Progenitor cell of endocrine pancreas (in vitro differentiated cells): ENCODE data around the gene ZNF135. TPM values are rescaled to one million over a fixed set of nuclear protein-coding genes. Genes with fewer than 3 reads are reported as not detected.

ENCODE experiments used
- DNase-seq: peaks from one replicate; pipeline ENCODE4 v3.0.0; 2021; ENCODE audit warnings: low spot score; ENCODE audit not compliant: unreplicated experiment
- H3K27ac Mint-ChIP-seq: 2 replicates; pipeline ENCODE4 v1.8.0; 2021; ENCODE audit warnings: mild to moderate bottlenecking, moderate library complexity, mixed read lengths
- H3K27me3 Mint-ChIP-seq: 2 replicates; pipeline ENCODE4 v1.8.0; 2021; ENCODE audit warnings: mixed read lengths
- H3K36me3 Mint-ChIP-seq: 2 replicates; pipeline ENCODE4 v1.8.0; 2022; ENCODE audit warnings: mixed read lengths; ENCODE audit not compliant: insufficient read depth
- H3K4me1 Mint-ChIP-seq: 2 replicates; pipeline ENCODE4 v1.8.0; 2021; ENCODE audit warnings: low read depth, mixed read lengths
- H3K4me3 Mint-ChIP-seq: 2 replicates; pipeline ENCODE4 v1.8.0; 2021; ENCODE audit warnings: low read depth, mild to moderate bottlenecking, moderate library complexity, mixed read lengths
- H3K9me3 Mint-ChIP-seq: 2 replicates; pipeline ENCODE4 v1.8.0; 2021; ENCODE audit warnings: low read depth, mixed read lengths
- CTCF ChIP-seq: fragments of 200-600 bp; sonication (generic); IDR thresholded peaks from one replicate; pipeline ENCODE4 v1.5.0; 2021; ENCODE audit warnings: antibody characterized with exemption, mild to moderate bottlenecking; ENCODE audit not compliant: unreplicated experiment
- total RNA-seq: library from RNA; stranded (reverse); gene quantifications from 2 replicates; pipeline ENCODE4 v1.2.1, GENCODE V29; 2021

Gene ZNF135
- total RNA-seq, 1 donor from 2014 or later: 17.9 TPM

GRCh38 chr19:58107778-58108545 lies 48.9 kb downstream of the ZNF135 start:
- H3K27me3 Mint-ChIP-seq: no peaks in the 10 kb centered on the region

GRCh38 chr19:58108546-58108817 lies 49.4 kb downstream of the ZNF135 start:
- Mint-ChIP-seq H3K36me3 (peaks cover 7% of the 10 kb centered on the region), H3K27ac (no peak overlapping the region), H3K27me3 (no peaks in the 10 kb centered on the region), H3K4me3 (no peak overlapping the region), H3K9me3 (peaks cover 49% of the 10 kb centered on the region), H3K4me1 (no peaks in the 10 kb centered on the region)
- TF ChIP-seq CTCF: no peak
- DNase-seq: no peak

More at GRCh38 chr19:58107778-58108545, 48.9 kb downstream of the ZNF135 start:
- DNase-seq: no peak
- Mint-ChIP-seq H3K9me3 (peaks cover 50% of the 10 kb centered on the region), H3K36me3 (peaks cover 7% of the 10 kb centered on the region), H3K4me1 (no peaks in the 10 kb centered on the region), H3K27ac (no peak overlapping the region), H3K4me3 (no peak overlapping the region)
- TF ChIP-seq CTCF: no peak

GRCh38 chr19:58117841-58118575 lies 58.9 kb downstream of the ZNF135 start:
- Mint-ChIP-seq H3K9me3 (peaks cover 60% of the 10 kb centered on the region), H3K4me3 (no peak overlapping the region), H3K27me3 (no peaks in the 10 kb centered on the region), H3K27ac (no peak overlapping the region), H3K4me1 (no peaks in the 10 kb centered on the region), H3K36me3 (peaks cover 11% of the 10 kb centered on the region)
- DNase-seq: no peak
- TF ChIP-seq CTCF: no peak

- H3K9me3 Mint-ChIP-seq: peaks cover 62% of the 10 kb centered on the region
- H3K4me1 Mint-ChIP-seq: no peaks in the 10 kb centered on the region
- DNase-seq: no peak
- no peak overlapping the region for H3K4me3 Mint-ChIP-seq
- no peaks in the 10 kb centered on the region for H3K27me3 Mint-ChIP-seq
- peaks cover 14% of the 10 kb centered on the region for H3K36me3 Mint-ChIP-seq
- H3K27ac Mint-ChIP-seq: no peak overlapping the region
- no peak for TF ChIP-seq CTCF
Observed at GRCh38 chr19:58118979-58119733, 60.1 kb downstream of the ZNF135 start.

Other genes with a start within 250 kb of the ZNF135 start
- gene ZNF552, start 244.4 kb upstream of the ZNF135 start, total RNA-seq: 27.2 and 27.9 TPM in 2 replicates
- 24.9 and 29.8 TPM in 2 replicates for gene ZNF587B, start 229.0 kb upstream of the ZNF135 start, total RNA-seq
- gene ZNF587, start 209.4 kb upstream of the ZNF135 start, total RNA-seq: 88.4 and 93.7 TPM in 2 replicates
- 53.6 and 54.9 TPM in 2 replicates for gene ZNF814, start 170.2 kb upstream of the ZNF135 start, total RNA-seq
- 25.9 and 27.2 TPM in 2 replicates for gene ZNF417, start 142.7 kb upstream of the ZNF135 start, total RNA-seq
- 20.5 and 21.9 TPM in 2 replicates for gene ZNF418, start 123.9 kb upstream of the ZNF135 start, total RNA-seq
- gene ZNF256, start 111.6 kb upstream of the ZNF135 start, total RNA-seq: 7.3 and 7.5 TPM in 2 replicates
- gene C19orf18, start 84.7 kb upstream of the ZNF135 start, total RNA-seq: 1.6 and 1.8 TPM in 2 replicates
- gene ZNF606, start 56.5 kb upstream of the ZNF135 start, total RNA-seq: 48.6 and 49.0 TPM in 2 replicates
- 4.8 and 6.7 TPM in 2 replicates for gene ZSCAN1, start 25.3 kb upstream of the ZNF135 start, total RNA-seq
- 111 and 118 TPM in 2 replicates for gene ZSCAN18, start 38.9 kb downstream of the ZNF135 start, total RNA-seq
- gene ZNF329, start 91.5 kb downstream of the ZNF135 start, total RNA-seq: 15.3 and 17.0 TPM in 2 replicates
- gene ZNF274, start 123.8 kb downstream of the ZNF135 start, total RNA-seq: 26.1 and 29.0 TPM in 2 replicates
- 61.0 and 70.5 TPM in 2 replicates for gene ZNF544, start 169.6 kb downstream of the ZNF135 start, total RNA-seq
- 18.1 and 18.2 TPM in 2 replicates for gene ZNF8, start 219.7 kb downstream of the ZNF135 start, total RNA-seq
- 41.3 and 46.2 TPM in 2 replicates for gene ERVK3-1, start 246.1 kb downstream of the ZNF135 start, total RNA-seq